ENCODE measurements around the gene SNRK. TPM values are rescaled to one million over a fixed set of nuclear protein-coding genes. Genes with fewer than 3 reads are reported as not detected.
A peak's percentile ranks its signal among the peaks of the same experiment; 100 is the strongest.

SNRK gene
- 10 to 100 TPM; 16.8 to 41.5 (median 23.8) TPM for total RNA-seq
- polyA plus RNA-seq: 10 to 100 TPM in 1 of 2 donors, 1 to 10 TPM in 1; 9.3 to 19.0 TPM
- long read RNA-seq, donor 1, full-length matches to known transcripts: 19 of 35 reads
- long read RNA-seq, donor 1, partial matches to known transcripts: 11 of 35 reads
- long read RNA-seq, donor 1, other reads (novel, unspliced or antisense): 5 of 35 reads
- long read RNA-seq, donor 2, full-length matches to known transcripts: 14 of 36 reads
- long read RNA-seq, donor 2, partial matches to known transcripts: 11 of 36 reads
- long read RNA-seq, donor 2, other reads (novel, unspliced or antisense): 11 of 36 reads
- long read RNA-seq, donor 3, full-length matches to known transcripts: 9 of 28 reads
- long read RNA-seq, donor 3, partial matches to known transcripts: 9 of 28 reads
- long read RNA-seq, donor 3, other reads (novel, unspliced or antisense): 10 of 28 reads

DNA sequence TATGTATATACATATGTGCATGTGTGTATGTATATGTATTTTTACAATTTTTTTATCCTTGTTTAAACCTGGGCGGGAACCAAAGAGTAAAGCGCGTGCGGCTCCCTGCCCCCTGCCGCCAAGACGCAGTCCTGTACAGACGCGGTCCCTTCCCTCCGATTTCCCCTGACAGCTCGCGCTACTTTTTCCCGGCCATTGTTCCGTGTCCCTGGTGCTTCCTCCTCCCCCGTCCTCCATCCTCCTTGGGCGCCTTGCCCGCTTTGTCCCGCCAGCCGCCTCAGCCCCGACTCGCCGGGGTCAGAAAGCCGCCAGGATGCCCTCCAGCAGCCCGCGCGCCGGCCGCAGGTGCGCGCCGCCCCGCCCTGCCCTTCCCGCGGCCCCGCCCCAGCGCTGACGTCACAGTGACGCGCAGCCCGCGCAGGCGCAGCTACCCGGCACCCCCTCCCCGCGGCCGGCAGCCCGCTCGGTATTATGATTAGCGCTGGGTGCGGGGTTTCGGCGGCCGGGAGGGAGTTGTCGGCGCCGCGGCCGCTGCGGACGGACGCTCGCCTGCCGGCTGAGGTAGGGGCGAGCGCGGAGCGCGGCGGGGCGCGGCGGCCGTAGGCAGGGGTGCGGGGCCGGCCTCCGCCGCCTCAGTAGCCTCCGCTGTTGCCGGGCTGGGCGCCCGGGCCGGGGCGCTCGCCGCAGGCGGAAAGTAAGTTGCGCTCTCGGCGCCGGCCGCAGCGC lies at the start of gene SNRK:
Gene SNRK (plus strand): TSS at position 426 of the 726 bp plus-strand sequence. CDS start 16,664 bp downstream, outside the sequence.
- 0 to 2% (median 0%) methylated on average over 37 to 91 of the region's 91 CpGs for WGBS, 4 donors
- intact Hi-C loops (cut with DNase I): loop anchor here in 9 of 10 donors (2.0 to 10.0 kb wide), 11 partner anchors 39 to 217 kb away; no protein-coding TSS in a partner anchor

GRCh38 chr3:43238801-43239200 lies 47.5 kb upstream of the SNRK start:
- no peak overlapping the region for H3K4me3 ChIP-seq
- ATAC-seq: no peak
- H3K9me3 ChIP-seq: peaks cover 0 to 13% (median 0%) of the 10 kb centered on the region in 12 donors
- intact Hi-C loops (cut with DNase I): no loop called here
- H3K4me1 ChIP-seq: peaks cover 0 to 19% (median 0%) of the 10 kb centered on the region in 12 donors
- no peak overlapping the region for H3K27ac ChIP-seq
- no peaks in the 10 kb centered on the region for H3K27me3 ChIP-seq
- DNase-seq: no peak
- 35 to 39% (median 36%) methylated on average over 4 of the region's 4 CpGs for WGBS, 4 donors
- TF ChIP-seq POLR2A (IDR thresholded peaks at IDR 0.05): no peak
- TF ChIP-seq CTCF (IDR thresholded peaks at IDR 0.05): no peak
- no peaks in the 10 kb centered on the region for H3K36me3 ChIP-seq

More for the DNA sequence above, at the start of gene SNRK:
- Histone ChIP-seq H3K36me3 (peaks cover 0 to 16% (median 5%) of the 10 kb centered on the region in 9 donors), H3K4me3 (peak within 1 kb of the TSS; percentile 60 to 84 (median 74)), H3K9me3 (no peaks in the 10 kb centered on the region), H3K27me3 (no peaks in the 10 kb centered on the region), H3K27ac (peak within 1 kb of the TSS; percentile 56 to 97 (median 92)), H3K4me1 (peaks cover 18 to 56% (median 41%) of the 10 kb centered on the region in 12 donors)
- peak; percentile 80 to 97 (median 90) for ATAC-seq
- DNase-seq: peak; percentile 90 to 97 (median 93)
- TF ChIP-seq CTCF (IDR thresholded peaks at IDR 0.05) (peak in 11 of 12 donors; percentile 10 to 59 (median 38)), POLR2A (IDR thresholded peaks at IDR 0.05) (peak; percentile 85 to 95)

DNA sequence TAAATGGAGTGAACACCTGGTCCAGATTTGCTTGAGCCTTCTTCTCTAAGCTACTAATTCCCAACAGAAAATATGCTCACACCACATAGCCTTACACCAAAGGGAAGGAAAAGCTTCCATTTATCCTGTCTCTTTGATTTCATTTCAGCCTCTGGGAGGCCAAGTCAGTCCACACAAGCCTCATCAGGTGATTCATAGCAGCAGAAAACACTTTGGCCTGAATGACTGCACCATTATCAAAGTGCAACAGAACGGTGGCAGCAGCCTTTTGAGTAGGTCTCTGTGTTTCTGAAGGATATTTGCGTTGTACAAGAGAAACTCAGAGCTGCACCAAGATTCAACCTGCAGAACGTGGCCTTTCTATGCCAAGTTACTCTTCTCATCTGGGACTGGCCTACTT lies 46.6 kb upstream of the SNRK start:
- TF ChIP-seq POLR2A (IDR thresholded peaks at IDR 0.05) (no peak), CTCF (IDR thresholded peaks at IDR 0.05) (no peak)
- H3K27ac ChIP-seq: no peak overlapping the region
- peaks cover 0 to 24% (median 3%) of the 10 kb centered on the region in 12 donors for H3K4me1 ChIP-seq
- H3K4me3 ChIP-seq: no peak overlapping the region
- no peak for DNase-seq
- 85 to 97% (median 94%) methylated on average over 3 of the region's 3 CpGs for WGBS, 4 donors
- intact Hi-C loops (cut with DNase I): no loop called here
- ATAC-seq: no peak
- H3K36me3 ChIP-seq: no peaks in the 10 kb centered on the region
- H3K9me3 ChIP-seq: peaks cover 0 to 13% (median 0%) of the 10 kb centered on the region in 12 donors
- no peaks in the 10 kb centered on the region for H3K27me3 ChIP-seq

Data from heart left ventricle (tissue), 16 donors.